ENCODE data around the gene RHOF.

DNA sequence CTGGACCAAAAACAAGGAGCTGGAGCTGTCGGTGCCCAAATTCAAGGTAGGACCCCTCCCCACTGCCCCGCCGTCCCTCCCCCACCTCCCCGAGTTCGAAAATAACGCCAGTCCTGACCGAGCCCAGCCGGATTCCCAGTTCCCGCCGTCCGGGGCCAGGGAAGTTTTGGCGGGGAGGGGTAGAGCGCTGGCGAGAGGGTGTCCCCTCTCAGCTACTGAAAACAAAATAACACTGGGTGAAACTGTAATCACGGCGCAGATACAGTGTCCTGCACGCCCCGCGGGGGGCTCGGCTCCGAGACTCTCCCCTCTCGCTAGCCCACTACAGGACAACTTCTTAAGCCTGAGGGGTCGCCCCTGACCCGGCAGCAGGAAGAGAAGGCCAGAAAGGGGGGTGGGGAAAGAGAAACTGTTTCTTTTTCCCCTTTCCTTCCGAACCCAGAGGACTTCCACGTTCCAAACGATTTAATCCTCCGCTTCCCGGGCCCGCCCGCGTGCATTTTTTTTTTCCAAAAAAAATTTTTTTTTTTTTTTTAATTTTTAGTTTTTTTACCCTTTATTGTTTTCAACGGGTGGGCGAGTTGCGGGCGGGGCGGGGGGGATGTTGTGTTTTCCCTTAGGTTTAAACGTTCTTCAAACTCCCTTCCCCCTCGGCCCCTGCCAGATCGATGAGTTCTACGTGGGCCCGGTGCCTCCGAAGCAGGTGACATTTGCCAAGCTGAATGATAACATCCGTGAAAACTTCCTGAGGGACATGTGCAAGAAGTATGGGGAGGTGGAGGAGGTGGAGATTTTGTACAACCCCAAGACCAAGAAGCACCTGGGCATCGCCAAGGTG is 11.9 kb upstream of the RHOF start:
- TF ChIP-seq, protein P1, sequence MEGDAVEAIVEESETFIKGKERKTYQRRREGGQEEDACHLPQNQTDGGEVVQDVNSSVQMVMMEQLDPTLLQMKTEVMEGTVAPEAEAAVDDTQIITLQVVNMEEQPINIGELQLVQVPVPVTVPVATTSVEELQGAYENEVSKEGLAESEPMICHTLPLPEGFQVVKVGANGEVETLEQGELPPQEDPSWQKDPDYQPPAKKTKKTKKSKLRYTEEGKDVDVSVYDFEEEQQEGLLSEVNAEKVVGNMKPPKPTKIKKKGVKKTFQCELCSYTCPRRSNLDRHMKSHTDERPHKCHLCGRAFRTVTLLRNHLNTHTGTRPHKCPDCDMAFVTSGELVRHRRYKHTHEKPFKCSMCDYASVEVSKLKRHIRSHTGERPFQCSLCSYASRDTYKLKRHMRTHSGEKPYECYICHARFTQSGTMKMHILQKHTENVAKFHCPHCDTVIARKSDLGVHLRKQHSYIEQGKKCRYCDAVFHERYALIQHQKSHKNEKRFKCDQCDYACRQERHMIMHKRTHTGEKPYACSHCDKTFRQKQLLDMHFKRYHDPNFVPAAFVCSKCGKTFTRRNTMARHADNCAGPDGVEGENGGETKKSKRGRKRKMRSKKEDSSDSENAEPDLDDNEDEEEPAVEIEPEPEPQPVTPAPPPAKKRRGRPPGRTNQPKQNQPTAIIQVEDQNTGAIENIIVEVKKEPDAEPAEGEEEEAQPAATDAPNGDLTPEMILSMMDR (IDR thresholded peaks at IDR 0.05; ENCODE audit: low read depth, low read length, poor library complexity, severe bottlenecking) = no peak
- no peak for TF ChIP-seq EZH2phosphoT487 (IDR thresholded peaks at IDR 0.05; ENCODE audit: borderline replicate concordance, low read length)
